Small intestine (tissue), 7 donors: Measurements from ENCODE around the gene MAML2. TPM values are rescaled to one million over a fixed set of nuclear protein-coding genes. Genes with fewer than 3 reads are reported as not detected.

Experiments
- DNase-seq, 2 donors: peaks; one replicate each; pipeline versions ENCODE4 v3.0.0 to v3.0.0-alpha.2; 2013
- FAIRE-seq: peaks from 2 replicates; lab custom pipeline; 2012; peaks lifted over from hg19 to GRCh38; lab: Jason Lieb, UNC
- H3K27ac ChIP-seq, 3 donors: one replicate each; pipeline ENCODE4 v1.5.1; 2013; ENCODE audit warnings: low read length in 2 of 3, mild to moderate bottlenecking in 2 of 3, control low read depth in 1 of 3, inconsistent platforms in 1 of 3, low read depth in 1 of 3, moderate library complexity in 1 of 3
- H3K27me3 ChIP-seq, 3 donors: one replicate each; pipeline ENCODE4 v1.6.1; 2013; ENCODE audit warnings: low read length in 3 of 3, inconsistent platforms in 1 of 3; ENCODE audit not compliant: control insufficient read depth in 3 of 3, insufficient read depth in 3 of 3
- H3K36me3 ChIP-seq, 3 donors: one replicate each; pipeline ENCODE4 v1.6.1; 2013; ENCODE audit warnings: low read length in 3 of 3, inconsistent platforms in 1 of 3, low read depth in 1 of 3, mild to moderate bottlenecking in 1 of 3, moderate library complexity in 1 of 3; ENCODE audit not compliant: control insufficient read depth in 3 of 3, insufficient read depth in 2 of 3
- H3K4me1 ChIP-seq, 3 donors: one replicate each; pipeline ENCODE4 v1.6.1; 2013; ENCODE audit warnings: low read length in 2 of 3, inconsistent platforms in 1 of 3, low read depth in 1 of 3, mild to moderate bottlenecking in 1 of 3, moderate library complexity in 1 of 3; ENCODE audit not compliant: control insufficient read depth in 3 of 3, insufficient read depth in 2 of 3
- H3K4me3 ChIP-seq, 3 donors: one replicate each; pipeline ENCODE4 v1.5.1; 2013; ENCODE audit warnings: low read length in 3 of 3, control low read depth in 1 of 3, inconsistent platforms in 1 of 3, low read depth in 1 of 3, mild to moderate bottlenecking in 1 of 3, moderate library complexity in 1 of 3
- H3K9me3 ChIP-seq, 2 donors: one replicate each; pipeline ENCODE4 v1.6.1; 2013; ENCODE audit warnings: low read depth in 1 of 2, low read length in 1 of 2; ENCODE audit not compliant: control insufficient read depth in 2 of 2, insufficient read depth in 1 of 2
- WGBS, 3 donors: extraction: QIAGEN DNeasy Blood & Tissue Kit; methylation state at CpG; one replicate each; pipeline ENCODE4 v1.1.7; 2013; 5-methylcytosine and 5-hydroxymethylcytosine counted together
- polyA plus RNA-seq, 4 donors: library from polyadenylated mRNA; stranded (reverse) in 3 of 4; unstranded in 1 of 4; fragments of 200-250 nt in 3 of 4; fragments of 120-200 nt in 1 of 4; gene quantifications; one replicate each; pipeline versions ENCODE4 v1.2.1 to v1.2.3, GENCODE V29; 2013
- donor health status: healthy with polysubstance abuse.
- donor health status: control.
- donor health status: control.
- donor health status: Bipolar disorder and iron deficiency.
- donor health status: healthy.

MAML2 gene
- polyA plus RNA-seq, 4 donors = 0.45 to 11.6 (median 1.6) TPM

DNA sequence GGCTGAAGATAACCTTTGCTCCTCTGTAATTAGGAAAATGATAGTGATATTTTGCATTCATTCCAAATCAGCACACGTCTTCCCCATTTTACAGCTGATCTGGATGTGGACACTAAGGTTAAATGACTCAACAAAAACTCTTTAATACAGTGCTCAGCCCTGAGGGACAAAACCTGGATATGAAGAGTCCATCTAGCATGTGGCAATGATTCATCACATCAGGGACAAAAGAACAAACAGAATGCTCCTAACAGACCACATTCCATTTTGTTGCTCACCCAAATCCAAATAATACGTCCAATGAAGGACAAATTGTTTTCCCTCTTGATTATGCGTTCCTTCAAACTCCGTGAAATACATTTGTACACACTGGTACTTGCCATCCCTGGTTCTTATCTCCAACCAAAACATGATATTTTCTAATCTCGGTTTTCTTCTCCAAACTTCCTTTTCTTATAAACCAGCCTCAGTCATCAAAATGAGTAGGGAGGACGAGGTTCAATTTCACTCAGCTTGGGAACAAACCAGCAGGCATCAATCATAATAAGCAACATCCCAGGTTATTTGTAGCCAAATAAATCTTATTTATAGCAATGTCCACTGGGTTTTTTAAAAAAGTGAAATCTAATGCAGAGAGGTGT is 365.3 kb downstream of the MAML2 start:
- H3K4me1 ChIP-seq = no peaks in the 10 kb centered on the region
- FAIRE-seq (no peak), DNase-seq (no peak)
- no peak overlapping the region for H3K4me3 ChIP-seq
- 64 to 80% (median 70%) methylated on average over 6 of the region's 6 CpGs for WGBS, 3 donors
- no peaks in the 10 kb centered on the region for H3K27me3 ChIP-seq
- H3K36me3 ChIP-seq = peaks cover 0 to 13% (median 0%) of the 10 kb centered on the region in 3 donors
- no peak overlapping the region for H3K27ac ChIP-seq
- H3K9me3 ChIP-seq = no peaks in the 10 kb centered on the region

- no peaks in the 10 kb centered on the region for H3K4me1 ChIP-seq
- H3K36me3 ChIP-seq = peaks cover 0 to 13% (median 0%) of the 10 kb centered on the region in 3 donors
- H3K27me3 ChIP-seq = no peaks in the 10 kb centered on the region
- H3K27ac ChIP-seq = no peak overlapping the region
- 89 to 97% (median 93%) methylated on average over 2 of the region's 2 CpGs for WGBS, 3 donors
- no peak overlapping the region for H3K4me3 ChIP-seq
- DNase-seq (no peak), FAIRE-seq (no peak)
- no peaks in the 10 kb centered on the region for H3K9me3 ChIP-seq
Observed at GRCh38 chr11:95976550-95976949, 366.4 kb downstream of the MAML2 start.

DNA sequence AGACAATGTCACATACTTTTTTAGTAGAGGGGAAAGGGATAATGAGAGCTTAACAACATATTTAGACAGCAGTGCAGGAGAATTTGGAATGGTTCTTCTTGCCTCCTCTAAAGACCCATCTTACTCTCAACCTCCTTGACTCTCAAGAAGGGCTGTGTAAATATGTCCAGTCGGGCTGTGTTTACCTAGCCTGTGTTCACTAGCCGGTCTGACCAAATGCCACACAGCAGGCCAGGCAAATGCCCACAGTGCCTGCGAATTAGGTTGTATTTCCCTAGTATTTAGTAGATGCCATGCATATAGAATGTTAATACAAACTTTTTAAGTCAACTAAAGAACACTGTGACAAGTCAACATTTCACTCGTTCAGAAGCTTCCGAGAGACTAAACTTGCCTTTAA is 367.7 kb downstream of the MAML2 start:
- H3K9me3 ChIP-seq = no peaks in the 10 kb centered on the region
- no peak for DNase-seq
- no peak for FAIRE-seq

DNA sequence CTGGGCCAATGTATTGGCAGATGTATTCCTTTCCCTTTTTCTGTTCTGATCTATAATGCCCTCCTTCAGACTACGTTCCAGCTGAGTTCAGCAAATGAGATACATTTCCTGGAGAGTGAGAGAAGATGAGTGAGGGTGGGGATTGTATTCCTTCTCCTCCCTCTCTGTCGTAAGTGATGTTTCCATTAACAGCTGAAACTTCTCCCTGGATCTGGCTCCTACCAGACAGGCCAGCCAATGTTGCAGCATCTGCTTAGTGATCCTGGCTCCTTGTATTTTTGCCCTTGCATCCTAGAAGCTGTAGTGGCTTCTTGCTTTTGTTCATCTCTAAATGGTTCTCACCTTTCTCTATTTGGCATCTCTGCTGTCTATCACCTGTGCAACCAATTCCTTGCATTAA is 370.9 kb downstream of the MAML2 start:
- no peaks in the 10 kb centered on the region for H3K27me3 ChIP-seq
- WGBS, 3 donors = 62 to 84% (median 72%) methylated on average over 2 of the region's 2 CpGs
- FAIRE-seq = no peak
- H3K36me3 ChIP-seq = peaks cover 0 to 2% (median 0%) of the 10 kb centered on the region in 3 donors
- H3K27ac ChIP-seq = no peak overlapping the region
- no peaks in the 10 kb centered on the region for H3K9me3 ChIP-seq
- H3K4me3 ChIP-seq = no peak overlapping the region
- no peaks in the 10 kb centered on the region for H3K4me1 ChIP-seq
- no peak for DNase-seq

More for the DNA sequence above, 367.7 kb downstream of the MAML2 start:
- Histone ChIP-seq H3K4me3 (no peak overlapping the region), H3K4me1 (no peaks in the 10 kb centered on the region), H3K27ac (no peak overlapping the region), H3K36me3 (peaks cover 0 to 7% (median 0%) of the 10 kb centered on the region in 3 donors), H3K27me3 (no peaks in the 10 kb centered on the region)
- 94 to 97% (median 95%) methylated on average over 5 of the region's 5 CpGs for WGBS, 3 donors

- no peaks in the 10 kb centered on the region for H3K27me3 ChIP-seq
- H3K36me3 ChIP-seq = no peaks in the 10 kb centered on the region
- no peak overlapping the region for H3K27ac ChIP-seq
- H3K9me3 ChIP-seq = no peaks in the 10 kb centered on the region
- no peak for FAIRE-seq
- 60 to 89% (median 78%) methylated on average over 1 of the region's 1 CpG for WGBS, 3 donors
- peak in 1 of 2 donors; percentile 4 for DNase-seq
- H3K4me3 ChIP-seq = no peak overlapping the region
- H3K4me1 ChIP-seq = no peaks in the 10 kb centered on the region
Observed at GRCh38 chr11:95968585-95968984, 374.4 kb downstream of the MAML2 start.

GRCh38 chr11:95964281-95964680 is 378.7 kb downstream of the MAML2 start:
- WGBS, 3 donors = 81 to 100% (median 94%) methylated on average over 1 of the region's 1 CpG
- Histone ChIP-seq H3K27me3 (no peaks in the 10 kb centered on the region), H3K36me3 (no peaks in the 10 kb centered on the region), H3K27ac (no peak overlapping the region), H3K9me3 (no peaks in the 10 kb centered on the region), H3K4me3 (no peak overlapping the region), H3K4me1 (no peaks in the 10 kb centered on the region)
- no peak for FAIRE-seq
- no peak for DNase-seq

DNA sequence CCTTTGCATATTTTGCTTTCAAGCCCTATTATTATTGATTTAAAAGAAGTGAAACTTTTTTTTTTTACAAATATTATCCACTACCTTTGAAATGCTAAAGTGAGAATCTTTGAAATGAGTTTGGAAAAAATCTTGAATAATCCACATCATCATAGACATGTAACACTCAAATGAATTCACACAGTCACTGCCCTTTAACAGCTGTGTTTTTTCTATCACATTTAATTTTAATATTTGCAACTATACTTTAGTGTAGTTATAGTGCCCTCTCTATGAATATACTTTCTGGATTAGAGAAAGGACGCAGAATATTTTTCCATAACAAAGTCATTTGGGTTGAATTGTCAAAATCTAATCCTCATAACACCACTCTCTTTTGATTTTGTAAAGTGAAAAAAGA is 381.2 kb downstream of the MAML2 start:
- no peak for FAIRE-seq
- no peaks in the 10 kb centered on the region for H3K4me1 ChIP-seq
- WGBS, 3 donors = 89 to 95% (median 89%) methylated on average over 1 of the region's 1 CpG

DNA sequence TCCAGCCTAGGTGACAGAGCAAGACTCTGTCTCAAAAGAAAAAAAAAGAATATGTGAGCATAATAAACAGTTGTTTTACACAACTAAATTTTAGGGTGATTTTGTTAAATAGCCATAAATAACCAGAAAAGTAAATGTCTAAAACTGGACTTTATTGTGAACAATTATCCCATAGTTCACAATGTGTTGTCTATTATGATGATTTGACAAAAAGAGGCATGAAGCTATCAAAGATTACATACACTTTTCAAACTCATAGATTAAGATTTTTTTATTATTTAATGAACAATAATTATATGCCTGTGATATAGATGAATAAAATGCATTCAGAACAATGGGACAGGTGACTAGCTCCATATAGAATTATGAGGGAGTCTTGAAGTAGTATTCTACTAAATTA is 392.1 kb downstream of the MAML2 start:
- no peaks in the 10 kb centered on the region for H3K27me3 ChIP-seq
- no peak overlapping the region for H3K4me3 ChIP-seq
- no peaks in the 10 kb centered on the region for H3K36me3 ChIP-seq
- peaks cover 0 to 9% of the 10 kb centered on the region in 2 donors for H3K9me3 ChIP-seq
- FAIRE-seq (no peak), DNase-seq (no peak)
- H3K27ac ChIP-seq = no peak overlapping the region
- no peaks in the 10 kb centered on the region for H3K4me1 ChIP-seq

More for the DNA sequence above, 381.2 kb downstream of the MAML2 start:
- no peaks in the 10 kb centered on the region for H3K9me3 ChIP-seq
- no peak overlapping the region for H3K4me3 ChIP-seq
- no peak for DNase-seq
- H3K27me3 ChIP-seq = no peaks in the 10 kb centered on the region
- no peaks in the 10 kb centered on the region for H3K36me3 ChIP-seq
- H3K27ac ChIP-seq = no peak overlapping the region

DNA sequence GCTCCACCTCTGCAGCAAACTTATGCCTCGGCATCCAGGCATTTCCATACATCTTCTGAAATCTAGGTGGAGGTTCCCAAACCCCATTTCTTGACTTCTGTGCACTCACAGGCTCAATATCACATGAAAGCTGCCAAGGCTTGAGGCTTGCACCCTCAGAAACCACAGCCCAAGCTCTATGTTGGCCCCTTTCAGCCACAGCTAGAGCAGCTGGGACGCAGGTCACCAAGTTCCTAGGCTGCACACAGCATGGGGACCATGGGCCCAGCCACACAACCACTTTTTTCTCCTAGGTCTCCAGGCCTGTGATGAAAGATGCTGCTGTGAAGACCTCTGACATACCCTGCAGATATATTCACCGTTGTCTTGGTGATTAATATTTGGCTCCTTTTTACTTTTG is 394.4 kb downstream of the MAML2 start:
- Histone ChIP-seq H3K9me3 (peaks cover 0 to 29% of the 10 kb centered on the region in 2 donors), H3K27me3 (no peaks in the 10 kb centered on the region), H3K27ac (no peak overlapping the region), H3K4me3 (no peak overlapping the region), H3K36me3 (no peaks in the 10 kb centered on the region), H3K4me1 (no peaks in the 10 kb centered on the region)
- DNase-seq (no peak), FAIRE-seq (no peak)
- 83 to 96% (median 85%) methylated on average over 3 of the region's 3 CpGs for WGBS, 3 donors
